Tibial nerve (tissue), 4 donors: ENCODE results near the gene MYO18B. TPM values are rescaled to one million over a fixed set of nuclear protein-coding genes. Genes with fewer than 3 reads are reported as not detected.

Source experiments
- DNase-seq, 2 donors: peaks; one replicate each; pipeline ENCODE4 v3.0.0-alpha.2; 2019; ENCODE audit warnings: low spot score in 2 of 2
- H3K27ac ChIP-seq, 4 donors: fragments of 200-600 bp; sonication (generic) in 3 of 4; one replicate each; pipeline ENCODE4 v1.5.1; 2017 to 2019; ENCODE audit warnings: mild to moderate bottlenecking in 1 of 4
- H3K27me3 ChIP-seq, 2 donors: fragments of 200-600 bp; sonication (generic) in 1 of 2; one replicate each; pipeline versions ENCODE4 v1.5.1 to v1.6.0; 2017 to 2019
- H3K36me3 ChIP-seq, 3 donors: fragments of 200-600 bp; sonication (generic); one replicate each; pipeline ENCODE4 v1.5.1; 2018 to 2019
- H3K4me1 ChIP-seq, 4 donors: fragments of 200-600 bp; sonication (generic) in 3 of 4; one replicate each; pipeline ENCODE4 v1.5.1; 2017 to 2019
- H3K4me3 ChIP-seq, 4 donors: fragments of 200-600 bp; sonication (generic) in 3 of 4; one replicate each; pipeline ENCODE4 v1.5.1; 2017 to 2019; ENCODE audit warnings: mild to moderate bottlenecking in 1 of 4, moderate library complexity in 1 of 4
- H3K9me3 ChIP-seq, 4 donors: fragments of 200-600 bp; sonication (generic) in 3 of 4; one replicate each; pipeline ENCODE4 v1.5.1; 2017 to 2019
- EP300 ChIP-seq, 2 donors: sonication (generic); formaldehyde crosslinking; IDR thresholded peaks; one replicate each; pipeline ENCODE4 v1.6.1; 2017; ENCODE audit warnings: antibody characterized with exemption in 2 of 2, mild to moderate bottlenecking in 1 of 2
- POLR2A ChIP-seq, 2 donors: fragments of 450-650 bp; IDR thresholded peaks; one replicate each; pipeline ENCODE4 v1.6.1; 2017; ENCODE audit warnings: antibody characterized with exemption in 2 of 2, mild to moderate bottlenecking in 2 of 2, moderate library complexity in 2 of 2
- WGBS, 2 donors: methylation state at CpG; one replicate each; pipeline ENCODE4 v1.1.5; 2018; 5-methylcytosine and 5-hydroxymethylcytosine counted together
- total RNA-seq, 4 donors: library from RNA; depleted of rRNA; stranded (reverse); fragments of >200 nt; gene quantifications; one replicate each; pipeline ENCODE4 v1.1.0, GENCODE V29; 2016
- TF ChIP-seq, protein P1 (sequence below), 5 experiments: fragments of 200-600 bp in 3 of 5; fragments of 450-650 bp in 2 of 5; sonication (generic) in 3 of 5; IDR thresholded peaks; one replicate each; pipeline ENCODE4 v1.5.1; 2016 to 2019; ENCODE audit warnings: antibody characterized with exemption in 5 of 5, mild to moderate bottlenecking in 3 of 5, moderate library complexity in 2 of 5

MYO18B gene
- total RNA-seq, 4 donors from 2014 or later: under 0.01 TPM; not detected in 2

DNA sequence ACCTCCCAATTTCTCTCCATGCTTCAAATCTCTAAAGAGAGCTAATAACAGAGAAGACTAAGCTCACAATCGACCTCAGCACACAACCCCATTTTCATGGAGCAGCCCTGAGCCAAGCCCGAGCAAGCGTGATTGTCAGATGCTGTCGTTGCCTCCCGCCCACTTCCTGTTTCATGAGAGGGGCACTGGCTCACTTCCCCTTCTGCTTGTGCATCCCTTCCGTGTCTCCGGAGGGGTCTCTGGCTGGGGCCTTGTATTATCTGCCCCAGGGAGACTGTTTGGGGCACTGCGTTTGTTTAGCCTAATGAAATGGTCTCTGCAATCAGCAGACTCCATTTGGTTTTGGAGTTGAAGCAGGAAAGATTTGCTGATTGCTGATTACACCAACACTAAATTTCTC, 246.0 kb downstream of the MYO18B start:
- WGBS, 2 donors: 21 to 32% methylated on average over 8 of the region's 8 CpGs
- Histone ChIP-seq H3K9me3 (no peaks in the 10 kb centered on the region), H3K27me3 (no peaks in the 10 kb centered on the region), H3K4me3 (no peak overlapping the region), H3K27ac (no peak overlapping the region), H3K4me1 (no peaks in the 10 kb centered on the region), H3K36me3 (no peaks in the 10 kb centered on the region)
- no peak for TF ChIP-seq POLR2A (IDR thresholded peaks at IDR 0.05)
- TF ChIP-seq, protein P1, sequence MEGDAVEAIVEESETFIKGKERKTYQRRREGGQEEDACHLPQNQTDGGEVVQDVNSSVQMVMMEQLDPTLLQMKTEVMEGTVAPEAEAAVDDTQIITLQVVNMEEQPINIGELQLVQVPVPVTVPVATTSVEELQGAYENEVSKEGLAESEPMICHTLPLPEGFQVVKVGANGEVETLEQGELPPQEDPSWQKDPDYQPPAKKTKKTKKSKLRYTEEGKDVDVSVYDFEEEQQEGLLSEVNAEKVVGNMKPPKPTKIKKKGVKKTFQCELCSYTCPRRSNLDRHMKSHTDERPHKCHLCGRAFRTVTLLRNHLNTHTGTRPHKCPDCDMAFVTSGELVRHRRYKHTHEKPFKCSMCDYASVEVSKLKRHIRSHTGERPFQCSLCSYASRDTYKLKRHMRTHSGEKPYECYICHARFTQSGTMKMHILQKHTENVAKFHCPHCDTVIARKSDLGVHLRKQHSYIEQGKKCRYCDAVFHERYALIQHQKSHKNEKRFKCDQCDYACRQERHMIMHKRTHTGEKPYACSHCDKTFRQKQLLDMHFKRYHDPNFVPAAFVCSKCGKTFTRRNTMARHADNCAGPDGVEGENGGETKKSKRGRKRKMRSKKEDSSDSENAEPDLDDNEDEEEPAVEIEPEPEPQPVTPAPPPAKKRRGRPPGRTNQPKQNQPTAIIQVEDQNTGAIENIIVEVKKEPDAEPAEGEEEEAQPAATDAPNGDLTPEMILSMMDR (IDR thresholded peaks at IDR 0.05): no peak
- DNase-seq: no peak

DNA sequence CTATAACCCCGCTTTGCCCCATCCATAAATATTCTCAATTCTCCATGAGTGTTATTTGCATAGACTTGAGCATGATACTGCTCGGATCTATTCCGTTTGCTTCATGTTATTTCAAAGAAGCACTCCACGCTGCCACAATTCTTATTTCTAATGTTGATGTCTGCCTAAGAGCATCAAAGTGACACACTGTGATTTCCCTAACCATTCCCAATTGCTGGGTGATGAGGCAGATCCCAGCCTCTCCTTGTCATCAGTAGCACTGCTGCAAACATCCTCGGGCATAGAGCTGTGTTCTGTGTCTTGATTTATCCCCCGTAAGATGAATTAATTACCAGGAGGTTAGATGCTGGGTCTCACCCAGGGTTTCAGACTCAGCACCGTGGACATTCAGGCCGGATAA, 249.0 kb downstream of the MYO18B start:
- no peaks in the 10 kb centered on the region for H3K36me3 ChIP-seq
- no peaks in the 10 kb centered on the region for H3K4me1 ChIP-seq
- no peaks in the 10 kb centered on the region for H3K9me3 ChIP-seq
- no peak for DNase-seq
- TF ChIP-seq POLR2A (IDR thresholded peaks at IDR 0.05): no peak
- TF ChIP-seq, protein P1 (IDR thresholded peaks at IDR 0.05): no peak
- WGBS, 2 donors: 60 to 67% methylated on average over 7 to 8 of the region's 8 CpGs
- H3K4me3 ChIP-seq: no peak overlapping the region
- H3K27me3 ChIP-seq: no peaks in the 10 kb centered on the region
- H3K27ac ChIP-seq: no peak overlapping the region

GRCh38 chr22:25992331-25992730, 250.3 kb downstream of the MYO18B start:
- Histone ChIP-seq H3K9me3 (no peaks in the 10 kb centered on the region), H3K27ac (no peak overlapping the region), H3K27me3 (no peaks in the 10 kb centered on the region), H3K4me3 (no peak overlapping the region), H3K36me3 (no peaks in the 10 kb centered on the region), H3K4me1 (no peaks in the 10 kb centered on the region)
- TF ChIP-seq EP300 (IDR thresholded peaks at IDR 0.05) (no peak), POLR2A (IDR thresholded peaks at IDR 0.05) (no peak)
- TF ChIP-seq, protein P1 (IDR thresholded peaks at IDR 0.05): no peak
- 77 to 79% methylated on average over 6 to 12 of the region's 12 CpGs for WGBS, 2 donors
- DNase-seq: no peak

GRCh38 chr22:25996669-25997068, 254.7 kb downstream of the MYO18B start:
- WGBS, 2 donors: 75 to 77% methylated on average over 7 of the region's 7 CpGs
- no peaks in the 10 kb centered on the region for H3K9me3 ChIP-seq
- H3K4me3 ChIP-seq: no peak overlapping the region
- TF ChIP-seq, protein P1 (IDR thresholded peaks at IDR 0.05): no peak
- TF ChIP-seq EP300 (IDR thresholded peaks at IDR 0.05): no peak
- H3K27me3 ChIP-seq: no peaks in the 10 kb centered on the region
- H3K4me1 ChIP-seq: no peaks in the 10 kb centered on the region
- DNase-seq: no peak
- H3K27ac ChIP-seq: no peak overlapping the region
- H3K36me3 ChIP-seq: no peaks in the 10 kb centered on the region

GRCh38 chr22:25997886-25998775, 256.1 kb downstream of the MYO18B start:
- H3K27me3 ChIP-seq: no peaks in the 10 kb centered on the region
- H3K9me3 ChIP-seq: peaks cover 0 to 1% (median 0%) of the 10 kb centered on the region in 4 donors
- H3K36me3 ChIP-seq: no peaks in the 10 kb centered on the region
- DNase-seq: no peak
- 41 to 45% methylated on average over 9 to 11 of the region's 11 CpGs for WGBS, 2 donors
- H3K27ac ChIP-seq: no peak overlapping the region
- H3K4me1 ChIP-seq: no peaks in the 10 kb centered on the region
- H3K4me3 ChIP-seq: no peak overlapping the region
- TF ChIP-seq, protein P1 (IDR thresholded peaks at IDR 0.05): no peak
- no peak for TF ChIP-seq POLR2A (IDR thresholded peaks at IDR 0.05)
- no peak for TF ChIP-seq EP300 (IDR thresholded peaks at IDR 0.05)
